ENCODE measurements around the gene MAP3K2.

MAP3K2 gene

DNA sequence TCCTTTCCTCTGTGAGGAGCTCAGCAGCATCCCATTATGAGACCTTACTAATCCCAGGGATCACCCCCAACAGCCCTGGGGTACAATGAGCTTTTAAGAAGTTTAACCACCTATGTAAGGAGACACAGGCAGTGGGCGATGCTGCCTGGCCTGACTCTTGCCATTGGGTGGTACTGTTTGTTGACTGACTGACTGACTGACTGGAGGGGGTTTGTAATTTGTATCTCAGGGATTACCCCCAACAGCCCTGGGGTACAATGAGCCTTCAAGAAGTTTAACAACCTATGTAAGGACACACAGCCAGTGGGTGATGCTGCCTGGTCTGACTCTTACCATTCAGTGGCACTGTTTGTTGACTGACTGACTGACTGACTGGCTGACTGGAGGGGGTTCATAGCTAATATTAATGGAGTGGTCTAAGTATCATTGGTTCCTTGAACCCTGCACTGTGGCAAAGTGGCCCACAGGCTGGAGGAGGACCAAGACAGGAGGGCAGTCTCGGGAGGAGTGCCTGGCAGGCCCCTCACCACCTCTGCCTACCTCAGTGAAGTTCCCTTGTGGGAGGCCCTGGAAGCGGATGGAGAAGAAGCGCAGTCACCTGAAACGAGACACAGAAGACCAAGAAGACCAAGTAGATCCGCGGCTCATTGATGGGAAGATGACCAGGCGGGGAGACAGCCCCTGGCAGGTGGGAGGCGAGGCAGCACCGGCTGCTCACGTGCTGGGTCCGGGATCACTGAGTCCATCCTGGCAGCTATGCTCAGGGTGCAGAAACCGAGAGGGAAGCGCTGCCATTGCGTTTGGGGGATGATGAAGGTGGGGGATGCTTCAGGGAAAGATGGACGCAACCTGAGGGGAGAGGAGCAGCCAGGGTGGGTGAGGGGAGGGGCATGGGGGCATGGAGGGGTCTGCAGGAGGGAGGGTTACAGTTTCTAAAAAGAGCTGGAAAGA is 38.0 kb upstream of the MAP3K2 start:
- no peak for DNase-seq (ENCODE audit: low spot score)
- TF ChIP-seq, protein P1, sequence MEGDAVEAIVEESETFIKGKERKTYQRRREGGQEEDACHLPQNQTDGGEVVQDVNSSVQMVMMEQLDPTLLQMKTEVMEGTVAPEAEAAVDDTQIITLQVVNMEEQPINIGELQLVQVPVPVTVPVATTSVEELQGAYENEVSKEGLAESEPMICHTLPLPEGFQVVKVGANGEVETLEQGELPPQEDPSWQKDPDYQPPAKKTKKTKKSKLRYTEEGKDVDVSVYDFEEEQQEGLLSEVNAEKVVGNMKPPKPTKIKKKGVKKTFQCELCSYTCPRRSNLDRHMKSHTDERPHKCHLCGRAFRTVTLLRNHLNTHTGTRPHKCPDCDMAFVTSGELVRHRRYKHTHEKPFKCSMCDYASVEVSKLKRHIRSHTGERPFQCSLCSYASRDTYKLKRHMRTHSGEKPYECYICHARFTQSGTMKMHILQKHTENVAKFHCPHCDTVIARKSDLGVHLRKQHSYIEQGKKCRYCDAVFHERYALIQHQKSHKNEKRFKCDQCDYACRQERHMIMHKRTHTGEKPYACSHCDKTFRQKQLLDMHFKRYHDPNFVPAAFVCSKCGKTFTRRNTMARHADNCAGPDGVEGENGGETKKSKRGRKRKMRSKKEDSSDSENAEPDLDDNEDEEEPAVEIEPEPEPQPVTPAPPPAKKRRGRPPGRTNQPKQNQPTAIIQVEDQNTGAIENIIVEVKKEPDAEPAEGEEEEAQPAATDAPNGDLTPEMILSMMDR (conservative IDR thresholded peaks at IDR 0.05; ENCODE audit: low read depth): no peak
- H3K27ac ChIP-seq: no peak overlapping the region
- ChIA-PET POLR2A (ENCODE audit: low non-redundant PET) (no interaction called here), CTCF (interaction anchor here (0.6 to 2.4 kb wide), 4 partner anchors 10 to 566 kb away, joined by 3 to 13 read pairs (median 4); no protein-coding TSS in a partner anchor)

DNA sequence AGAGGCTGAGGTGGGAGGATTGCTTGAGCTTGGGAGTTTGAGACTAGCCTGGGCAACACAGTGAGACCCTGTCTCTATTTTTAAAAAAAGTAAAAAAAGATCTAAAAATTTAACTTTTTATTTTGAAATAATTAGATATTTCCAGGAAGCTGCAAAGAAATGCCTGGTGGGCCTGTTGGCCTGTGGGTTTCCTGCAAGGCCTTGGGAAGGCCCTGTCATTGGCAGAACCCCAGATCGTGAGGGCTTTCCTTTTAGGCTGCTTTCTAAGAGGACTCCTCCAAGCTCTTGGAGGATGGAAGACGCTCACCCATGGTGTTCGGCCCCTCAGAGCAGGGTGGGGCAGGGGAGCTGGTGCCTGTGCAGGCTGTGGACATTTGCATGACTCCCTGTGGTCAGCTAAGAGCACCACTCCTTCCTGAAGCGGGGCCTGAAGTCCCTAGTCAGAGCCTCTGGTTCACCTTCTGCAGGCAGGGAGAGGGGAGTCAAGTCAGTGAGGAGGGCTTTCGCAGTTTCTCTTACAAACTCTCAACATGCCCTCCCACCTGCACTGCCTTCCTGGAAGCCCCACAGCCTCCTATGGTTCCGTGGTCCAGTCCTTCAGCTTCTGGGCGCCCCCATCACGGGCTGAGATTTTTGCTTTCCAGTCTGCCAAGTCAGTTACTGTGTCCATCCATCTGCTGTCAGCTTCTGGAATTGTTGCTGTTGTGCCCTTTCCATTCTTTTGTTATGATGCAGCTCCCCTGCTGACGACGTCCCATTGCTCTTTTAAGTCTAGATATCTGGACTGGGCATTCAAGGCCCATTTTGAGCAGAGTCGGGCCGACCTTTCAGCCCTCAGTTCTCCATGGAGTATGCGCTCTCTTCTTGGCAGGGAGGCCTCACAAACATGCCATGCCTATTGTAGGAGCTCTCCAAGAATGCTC is 37.1 kb upstream of the MAP3K2 start:
- DNase-seq (ENCODE audit: low spot score): no peak
- no peak overlapping the region for H3K27ac ChIP-seq
- TF ChIP-seq, protein P1 (conservative IDR thresholded peaks at IDR 0.05; ENCODE audit: low read depth): no peak
- CTCF ChIA-PET: interaction anchor here (0.7 to 2.4 kb wide), 4 partner anchors 8 to 54 kb away, joined by 3 to 13 read pairs (median 4); no protein-coding TSS in a partner anchor
- POLR2A ChIA-PET (ENCODE audit: low non-redundant PET): interaction anchor here (0.6 kb wide), 1 partner anchor 9 kb away, joined by 3 read pairs; no protein-coding TSS in a partner anchor

DNA sequence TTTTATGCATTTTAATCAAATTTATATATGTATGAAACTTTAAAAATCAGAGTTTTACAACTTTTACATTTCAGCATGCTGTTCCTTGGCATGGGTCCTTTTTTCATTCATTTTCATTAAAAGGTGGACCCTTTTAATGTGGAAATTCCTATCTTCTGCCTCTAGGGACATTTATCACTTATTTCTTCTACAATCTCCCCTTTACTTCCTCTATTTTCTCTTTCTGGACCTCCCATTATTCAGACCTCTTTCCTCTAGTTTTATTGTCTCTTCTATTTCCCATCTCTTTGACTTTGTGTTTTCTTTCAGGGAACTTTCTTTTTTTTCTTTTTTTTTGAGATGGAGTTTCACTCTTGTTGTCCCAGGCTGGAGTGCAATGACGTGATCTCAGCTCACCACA is 36.1 kb upstream of the MAP3K2 start:
- CTCF ChIA-PET: interaction anchor here (0.7 to 2.4 kb wide), 3 partner anchors 9 to 55 kb away, joined by 3 to 13 read pairs (median 5); no protein-coding TSS in a partner anchor
- peak overlapping the region; percentile 69 for H3K27ac ChIP-seq
- POLR2A ChIA-PET (ENCODE audit: low non-redundant PET): no interaction called here
- TF ChIP-seq, protein P1 (conservative IDR thresholded peaks at IDR 0.05; ENCODE audit: low read depth): no peak
- no peak for DNase-seq (ENCODE audit: low spot score)

DNA sequence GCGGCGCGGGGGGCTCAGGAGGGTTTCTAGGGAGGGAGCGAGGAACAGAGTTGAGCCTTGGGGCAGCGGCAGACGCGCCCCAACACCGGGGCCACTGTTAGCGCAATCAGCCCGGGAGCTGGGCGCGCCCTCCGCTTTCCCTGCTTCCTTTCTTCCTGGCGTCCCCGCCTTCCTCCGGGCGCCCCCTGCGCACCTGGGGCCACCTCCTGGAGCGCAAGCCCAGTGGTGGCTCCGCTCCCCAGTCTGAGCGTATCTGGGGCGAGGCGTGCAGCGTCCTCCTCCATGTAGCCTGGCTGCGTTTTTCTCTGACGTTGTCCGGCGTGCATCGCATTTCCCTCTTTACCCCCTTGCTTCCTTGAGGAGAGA is 35.7 kb upstream of the MAP3K2 start:
- peak overlapping the region; percentile 69 for H3K27ac ChIP-seq
- peak; percentile 27 for DNase-seq (ENCODE audit: low spot score)
- TF ChIP-seq, protein P1 (conservative IDR thresholded peaks at IDR 0.05; ENCODE audit: low read depth): no peak
- ChIA-PET CTCF (interaction anchor here (2.4 kb wide), 1 partner anchor 56 kb away, joined by 13 read pairs; no protein-coding TSS in a partner anchor), POLR2A (ENCODE audit: low non-redundant PET) (no interaction called here)

DNA sequence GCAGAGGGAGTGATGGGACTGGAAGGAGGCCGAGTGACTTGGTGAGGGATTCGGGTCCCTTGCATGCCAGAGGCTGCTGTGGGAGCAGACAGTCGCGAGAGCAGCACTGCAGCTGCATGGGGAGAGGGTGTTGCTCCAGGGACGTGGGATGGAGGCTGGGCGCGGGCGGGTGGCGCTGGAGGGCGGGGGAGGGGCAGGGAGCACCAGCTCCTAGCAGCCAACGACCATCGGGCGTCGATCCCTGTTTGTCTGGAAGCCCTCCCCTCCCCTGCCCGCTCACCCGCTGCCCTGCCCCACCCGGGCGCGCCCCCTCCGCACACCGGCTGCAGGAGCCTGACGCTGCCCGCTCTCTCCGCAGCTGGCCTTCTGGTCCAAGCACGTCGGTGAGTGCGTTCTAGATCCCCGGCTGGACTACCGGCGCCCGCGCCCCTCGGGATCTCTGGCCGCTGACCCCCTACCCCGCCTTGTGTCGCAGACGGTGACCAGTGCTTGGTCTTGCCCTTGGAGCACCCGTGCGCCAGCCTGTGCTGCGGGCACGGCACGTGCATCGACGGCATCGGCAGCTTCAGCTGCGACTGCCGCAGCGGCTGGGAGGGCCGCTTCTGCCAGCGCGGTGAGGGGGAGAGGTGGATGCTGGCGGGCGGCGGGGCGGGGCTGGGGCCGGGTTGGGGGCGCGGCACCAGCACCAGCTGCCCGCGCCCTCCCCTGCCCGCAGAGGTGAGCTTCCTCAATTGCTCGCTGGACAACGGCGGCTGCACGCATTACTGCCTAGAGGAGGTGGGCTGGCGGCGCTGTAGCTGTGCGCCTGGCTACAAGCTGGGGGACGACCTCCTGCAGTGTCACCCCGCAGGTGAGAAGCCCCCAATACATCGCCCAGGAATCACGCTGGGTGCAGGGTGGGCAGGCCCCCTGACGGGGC is 35.0 kb upstream of the MAP3K2 start:
- no peak for DNase-seq (ENCODE audit: low spot score)
- TF ChIP-seq, protein P1 (conservative IDR thresholded peaks at IDR 0.05; ENCODE audit: low read depth): no peak
- CTCF ChIA-PET: interaction anchor here (2.4 kb wide), 1 partner anchor 56 kb away, joined by 13 read pairs; no protein-coding TSS in a partner anchor
- peak overlapping the region; percentile 69 for H3K27ac ChIP-seq
- POLR2A ChIA-PET (ENCODE audit: low non-redundant PET): no interaction called here
